GM21390 (cell line): ENCODE results near the gene C13orf42.

Experiments
- ATAC-seq: cut with Tn5 transposase; IDR thresholded peaks from one replicate; pipeline ENCODE4 v1.9.1; 2021; ENCODE audit not compliant: unreplicated experiment

The C13orf42 gene

GRCh38 chr13:51035978-51036377, 75.1 kb downstream of the C13orf42 start:
- no peak for ATAC-seq

- ATAC-seq: no peak
Measured at GRCh38 chr13:51035469-51035868, 75.6 kb downstream of the C13orf42 start.

GRCh38 chr13:51034906-51035305, 76.2 kb downstream of the C13orf42 start:
- no peak for ATAC-seq

- no peak for ATAC-seq
Measured at GRCh38 chr13:51033421-51034185, 77.5 kb downstream of the C13orf42 start.

GRCh38 chr13:51032831-51033230, 78.2 kb downstream of the C13orf42 start:
- no peak for ATAC-seq
